Activated CD8-positive, alpha-beta memory T cell treated with anti-CD3 and anti-CD28 coated beads for 48 hours (primary cell): Measurements from ENCODE around the gene HELQ.
"Not testable (repeated sequence)": the region's sequence is repeated elsewhere in the genome, so short reads cannot be mapped to it uniquely, and the experiment has no call there.

ENCODE experiments used
- DNase-seq, 3 experiments: peaks; one replicate each; pipeline ENCODE4 v3.0.0-alpha.2; 2020; ENCODE audit warnings: low read depth in 2 of 3, low spot score in 2 of 3

Gene HELQ

GRCh38 chr4:83436680-83437079 is 18.9 kb downstream of the HELQ start:
- no peak for DNase-seq

- DNase-seq, result no peak
Observed at GRCh38 chr4:83431200-83431599, 24.4 kb downstream of the HELQ start.

GRCh38 chr4:83418211-83418610 is 37.4 kb downstream of the HELQ start:
- no peak for DNase-seq

GRCh38 chr4:83417566-83417965 is 38.1 kb downstream of the HELQ start:
- DNase-seq, result no peak

- no peak for DNase-seq
Observed at GRCh38 chr4:83413676-83414075, 41.9 kb downstream of the HELQ start.

GRCh38 chr4:83408908-83409307 is 46.7 kb downstream of the HELQ start:
- DNase-seq, result no peak

GRCh38 chr4:83405844-83406816 is 49.5 kb downstream of the HELQ start:
- DNase-seq, result no peak

GRCh38 chr4:83398158-83398557 is 57.5 kb downstream of the HELQ start:
- DNase-seq, result not testable (repeated sequence)

- no peak for DNase-seq
Observed at GRCh38 chr4:83393908-83394307, 61.7 kb downstream of the HELQ start.

- no peak for DNase-seq
Observed at GRCh38 chr4:83392562-83392961, 63.1 kb downstream of the HELQ start.

GRCh38 chr4:83390944-83391343 is 64.7 kb downstream of the HELQ start:
- DNase-seq, result no peak

GRCh38 chr4:83389756-83390505 is 65.7 kb downstream of the HELQ start:
- DNase-seq, result no peak

GRCh38 chr4:83389037-83389720 is 66.4 kb downstream of the HELQ start:
- no peak for DNase-seq

GRCh38 chr4:83388313-83388676 is 67.3 kb downstream of the HELQ start:
- DNase-seq, result no peak

- DNase-seq, result no peak
Observed at GRCh38 chr4:83387476-83388312, 67.9 kb downstream of the HELQ start.

- DNase-seq, result no peak
Observed at GRCh38 chr4:83387012-83387411, 68.6 kb downstream of the HELQ start.

- no peak for DNase-seq
Observed at GRCh38 chr4:83382850-83383249, 72.8 kb downstream of the HELQ start.

- DNase-seq, result no peak
Observed at GRCh38 chr4:83381173-83381572, 74.5 kb downstream of the HELQ start.

GRCh38 chr4:83378419-83378818 is 77.2 kb downstream of the HELQ start:
- DNase-seq, result no peak

- no peak for DNase-seq
Observed at GRCh38 chr4:83372931-83373330, 82.7 kb downstream of the HELQ start.

- DNase-seq, result no peak
Observed at GRCh38 chr4:83371936-83372335, 83.7 kb downstream of the HELQ start.
